NCI-H524 (cell line): ENCODE data around the gene CDADC1.

ENCODE experiments used
- DNase-seq, 2 experiments: peaks; one replicate each; lab custom pipeline; 2025; lab: John Stamatoyannopoulos, UW

CDADC1 gene

GRCh38 chr13:49295244-49295643, 47.5 kb downstream of the CDADC1 start:
- no peak for DNase-seq

- no peak for DNase-seq
Measured at GRCh38 chr13:49296659-49297058, 48.9 kb downstream of the CDADC1 start.

GRCh38 chr13:49297338-49297737, 49.6 kb downstream of the CDADC1 start:
- no peak for DNase-seq

GRCh38 chr13:49298416-49298815, 50.7 kb downstream of the CDADC1 start:
- no peak for DNase-seq

GRCh38 chr13:49298903-49299605, 51.3 kb downstream of the CDADC1 start:
- no peak for DNase-seq

- no peak for DNase-seq
Measured at GRCh38 chr13:49300276-49300675, 52.6 kb downstream of the CDADC1 start.

GRCh38 chr13:49300739-49301589, 53.2 kb downstream of the CDADC1 start:
- DNase-seq, result peak; percentile 60 to 85

- no peak for DNase-seq
Measured at GRCh38 chr13:49302222-49302621, 54.5 kb downstream of the CDADC1 start.

- DNase-seq, result no peak
Measured at GRCh38 chr13:49302817-49303216, 55.1 kb downstream of the CDADC1 start.

- DNase-seq, result no peak
Measured at GRCh38 chr13:49303533-49304252, 56.0 kb downstream of the CDADC1 start.

- no peak for DNase-seq
Measured at GRCh38 chr13:49304356-49304755, 56.6 kb downstream of the CDADC1 start.

- peak; percentile 39 to 85 for DNase-seq
Measured at GRCh38 chr13:49304763-49305700, 57.3 kb downstream of the CDADC1 start.

GRCh38 chr13:49305792-49306425, 58.2 kb downstream of the CDADC1 start:
- DNase-seq, result no peak

- DNase-seq, result no peak
Measured at GRCh38 chr13:49307365-49307764, 59.6 kb downstream of the CDADC1 start.

GRCh38 chr13:49308097-49308875, 60.6 kb downstream of the CDADC1 start:
- no peak for DNase-seq

- DNase-seq, result no peak
Measured at GRCh38 chr13:49308921-49309408, 61.2 kb downstream of the CDADC1 start.

GRCh38 chr13:49310251-49310650, 62.5 kb downstream of the CDADC1 start:
- DNase-seq, result no peak

- DNase-seq, result no peak
Measured at GRCh38 chr13:49311816-49312215, 64.1 kb downstream of the CDADC1 start.

GRCh38 chr13:49314344-49314882, 66.7 kb downstream of the CDADC1 start:
- no peak for DNase-seq
